H1 (cell line): ENCODE results near the gene SLC22A23. TPM values are rescaled to one million over a fixed set of nuclear protein-coding genes. Genes with fewer than 3 reads are reported as not detected.
A peak's percentile ranks its signal among the peaks of the same experiment; 100 is the strongest.

Source experiments
- CTCF ChIA-PET: fragments of 300-600 bp; sonication (Branson Sonifier 250); formaldehyde crosslinking; loops from one replicate; lab custom pipeline; 2021; ENCODE audit not compliant: partially characterized antibody; lab: Charles Lee
- POLR2A ChIA-PET: fragments of 300-600 bp; sonication (Branson Sonifier 250); formaldehyde crosslinking; loops from one replicate; lab custom pipeline; 2021; ENCODE audit warnings: inconsistent platforms; ENCODE audit not compliant: partially characterized antibody; lab: Charles Lee
- DNase-seq, 2 experiments: peaks; one replicate each; pipeline versions ENCODE4 v3.0.0 to v3.0.0-alpha.2; 2010 to 2022; ENCODE audit warnings: low spot score in 2 of 2, low read depth in 1 of 2, mixed read lengths in 1 of 2
- FAIRE-seq: peaks from 2 replicates; lab custom pipeline; 2011; peaks lifted over from hg19 to GRCh38; lab: Jason Lieb, UNC
- H2AFZ ChIP-seq: 2 replicates; pipeline ENCODE4 v1.8.1; 2012; ENCODE audit warnings: low read length, inconsistent platforms
- H2AK5ac ChIP-seq: 2 replicates; pipeline ENCODE4 v1.6.1; 2013; ENCODE audit warnings: low read depth, low read length
- H2BK120ac ChIP-seq: replicated peaks from 2 replicates; pipeline ENCODE3; 2013; ENCODE audit warnings: low read depth, low read length, inconsistent platforms
- H2BK12ac ChIP-seq: 2 replicates; pipeline ENCODE4 v1.6.1; 2013; ENCODE audit warnings: low read depth, low read length
- H2BK15ac ChIP-seq: 2 replicates; pipeline ENCODE4 v1.6.1; 2013; ENCODE audit warnings: low read length
- H2BK20ac ChIP-seq: 2 replicates; pipeline ENCODE4 v1.6.1; 2013; ENCODE audit warnings: low read length
- H2BK5ac ChIP-seq: 2 replicates; pipeline ENCODE4 v1.6.1; 2013; ENCODE audit warnings: low read depth, low read length
- H3K14ac ChIP-seq: 2 replicates; pipeline ENCODE4 v1.6.1; 2013; ENCODE audit warnings: inconsistent platforms; ENCODE audit not compliant: insufficient read length
- H3K18ac ChIP-seq: 2 replicates; pipeline ENCODE4 v1.6.1; 2013; ENCODE audit warnings: low read length; ENCODE audit errors: extremely low read depth
- H3K23ac ChIP-seq: 2 replicates; pipeline ENCODE4 v1.6.1; 2013; ENCODE audit warnings: inconsistent platforms; ENCODE audit not compliant: insufficient read length
- H3K23me2 ChIP-seq: 2 replicates; pipeline ENCODE4 v1.6.1; 2013; ENCODE audit warnings: low read depth, low read length
- H3K27ac ChIP-seq: 2 replicates; pipeline ENCODE4 v1.6.1; 2011; ENCODE audit warnings: low read depth, low read length, inconsistent platforms
- H3K27me3 ChIP-seq, 4 experiments: replicated peaks in 1 of 4; 1 replicate in 1 of 4; 2 replicates in 3 of 4; pipeline versions ENCODE4 v1.6.1 to v1.8.1; 2011 to 2013; ENCODE audit warnings: low read length in 3 of 4, mild to moderate bottlenecking in 3 of 4, inconsistent platforms in 2 of 4, mixed read lengths in 2 of 4, moderate library complexity in 1 of 4; ENCODE audit not compliant: control insufficient read depth in 3 of 4, insufficient read depth in 3 of 4; ENCODE audit errors: extremely low read depth in 1 of 4
- H3K36me3 ChIP-seq, 4 experiments: 2 replicates each; pipeline versions ENCODE4 v1.6.1 to v1.8.1; 2011 to 2013; ENCODE audit warnings: mild to moderate bottlenecking in 4 of 4, low read length in 3 of 4, moderate library complexity in 2 of 4, control low read depth in 1 of 4, inconsistent platforms in 1 of 4; ENCODE audit not compliant: insufficient read depth in 4 of 4, control insufficient read depth in 2 of 4
- H3K4ac ChIP-seq: replicated peaks from 2 replicates; pipeline ENCODE3; 2013; ENCODE audit warnings: low read length, low read depth, mixed read lengths, inconsistent platforms; ENCODE audit not compliant: insufficient read length
- H3K4me1 ChIP-seq, 4 experiments: replicated peaks in 1 of 4; 1 replicate in 1 of 4; 2 replicates in 3 of 4; pipeline versions ENCODE4 v1.6.1 to v1.8.1; 2011 to 2013; ENCODE audit warnings: low read length in 3 of 4, inconsistent platforms in 2 of 4, mixed read lengths in 1 of 4; ENCODE audit not compliant: insufficient read depth in 4 of 4, control insufficient read depth in 3 of 4
- H3K4me2 ChIP-seq, 2 experiments: 2 replicates each; pipeline versions ENCODE4 v1.6.1 to v1.8.1; 2011 to 2013; ENCODE audit warnings: low read depth in 2 of 2, low read length in 2 of 2, control low read depth in 1 of 2, inconsistent platforms in 1 of 2, mild to moderate bottlenecking in 1 of 2; ENCODE audit not compliant: insufficient read depth in 1 of 2
- H3K4me3 ChIP-seq, 4 experiments: fragments of 200-600, 300-600 bp in 1 of 4; sonication (generic), shearing (Covaris generic), sonication (Bioruptor Twin) in 1 of 4; 2 replicates each; pipeline versions ENCODE4 v1.5.1 to v1.8.1; 2011 to 2016; ENCODE audit warnings: low read length in 4 of 4, low read depth in 3 of 4, control low read depth in 2 of 4, inconsistent platforms in 2 of 4, mild to moderate bottlenecking in 2 of 4, mixed read lengths in 1 of 4, moderate library complexity in 1 of 4; ENCODE audit not compliant: insufficient read depth in 2 of 4; ENCODE audit errors: extremely low read depth in 1 of 4
- H3K56ac ChIP-seq: replicated peaks from 2 replicates; pipeline ENCODE3; 2013; ENCODE audit warnings: low read depth, mild to moderate bottlenecking, mixed read lengths, low read length, inconsistent platforms; ENCODE audit not compliant: insufficient read length
- H3K79me1 ChIP-seq: 2 replicates; pipeline ENCODE4 v1.6.1; 2013; ENCODE audit warnings: low read depth, low read length, control low read depth
- H3K79me2 ChIP-seq, 2 experiments: 2 replicates each; pipeline versions ENCODE4 v1.6.1 to v1.8.1; 2012 to 2013; ENCODE audit warnings: low read length in 2 of 2, mild to moderate bottlenecking in 2 of 2, inconsistent platforms in 1 of 2; ENCODE audit not compliant: insufficient read depth in 2 of 2, control insufficient read depth in 1 of 2
- H3K9ac ChIP-seq, 4 experiments: replicated peaks in 1 of 4; 1 replicate in 1 of 4; 2 replicates in 3 of 4; pipeline versions ENCODE4 v1.6.1 to v1.8.1; 2011 to 2013; ENCODE audit warnings: low read depth in 3 of 4, low read length in 3 of 4, control low read depth in 2 of 4, mild to moderate bottlenecking in 2 of 4, moderate library complexity in 2 of 4, inconsistent platforms in 1 of 4; ENCODE audit errors: extremely low read depth in 1 of 4
- H3K9me3 ChIP-seq, 2 experiments: 2 replicates each; pipeline versions ENCODE4 v1.6.1 to v1.8.1; 2012 to 2013; ENCODE audit warnings: mild to moderate bottlenecking in 2 of 2, moderate library complexity in 2 of 2, control low read depth in 1 of 2, inconsistent platforms in 1 of 2, low read depth in 1 of 2, low read length in 1 of 2, mixed read lengths in 1 of 2; ENCODE audit not compliant: insufficient read depth in 2 of 2
- H4K20me1 ChIP-seq, 2 experiments: replicated peaks in 1 of 2; 2 replicates each; pipeline versions ENCODE3 to v1.8.1; 2011 to 2013; ENCODE audit warnings: inconsistent platforms in 2 of 2, low read length in 2 of 2, mild to moderate bottlenecking in 1 of 2; ENCODE audit not compliant: insufficient read depth in 2 of 2, control insufficient read depth in 1 of 2
- H4K5ac ChIP-seq: 2 replicates; pipeline ENCODE4 v1.6.1; 2013; ENCODE audit warnings: low read length, low read depth, mixed read lengths, inconsistent platforms; ENCODE audit not compliant: insufficient read length
- H4K8ac ChIP-seq: 2 replicates; pipeline ENCODE4 v1.8.0; 2013; ENCODE audit warnings: mild to moderate bottlenecking, moderate library complexity, low read length, inconsistent platforms; ENCODE audit not compliant: insufficient read depth; ENCODE audit errors: extremely low read depth
- H4K91ac ChIP-seq: replicated peaks from 2 replicates; pipeline ENCODE3; 2013; ENCODE audit warnings: low read length, mixed read lengths, inconsistent platforms; ENCODE audit not compliant: insufficient read length
- ASH2L ChIP-seq: fragments of 200-600, 300-600 bp; sonication (generic); IDR thresholded peaks from one replicate; pipeline ENCODE4 v1.7.1; 2017; ENCODE audit warnings: low read length
- EGR1 ChIP-seq: IDR thresholded peaks from 2 replicates; pipeline ENCODE4 v1.6.1; 2011; ENCODE audit warnings: low read depth, low read length, borderline replicate concordance
- JUN ChIP-seq: IDR thresholded peaks from 2 replicates; pipeline ENCODE4 v1.6.1; 2011; ENCODE audit warnings: low read depth, mild to moderate bottlenecking, improper control_type of control experiment, low read length
- KDM4A ChIP-seq: IDR thresholded peaks from one replicate; pipeline ENCODE4 v1.7.1; 2012; ENCODE audit warnings: low read depth, mild to moderate bottlenecking, moderate library complexity, low read length, inconsistent platforms; ENCODE audit not compliant: severe bottlenecking
- POU5F1 ChIP-seq: IDR thresholded peaks from 2 replicates; pipeline ENCODE4 v1.6.1; 2011; ENCODE audit warnings: low read depth, mild to moderate bottlenecking, low read length, moderate library complexity
- SRF ChIP-seq: IDR thresholded peaks from 2 replicates; pipeline ENCODE4 v1.6.1; 2011; ENCODE audit warnings: mild to moderate bottlenecking, low read depth, low read length, moderate library complexity
- TAF1 ChIP-seq: IDR thresholded peaks from 2 replicates; pipeline ENCODE4 v1.6.1; 2011; ENCODE audit warnings: mild to moderate bottlenecking, low read depth, low read length
- TEAD4 ChIP-seq: IDR thresholded peaks from 2 replicates; pipeline ENCODE4 v1.6.1; 2012; ENCODE audit warnings: low read depth, low read length, inconsistent platforms, mixed read lengths
- WGBS, 2 experiments: shearing (Covaris generic) in 1 of 2; methylation state at CpG; one replicate each; pipeline versions ENCODE4 v1.1.6 to v1.1.7; 2013 to 2015; ENCODE audit warnings: low lambda C conversion rate in 2 of 2, mixed read lengths in 2 of 2, inconsistent platforms in 1 of 2, low coverage in 1 of 2, missing lambda C conversion rate in 1 of 2; ENCODE audit not compliant: insufficient replicate concordance in 2 of 2, insufficient coverage in 1 of 2, insufficient read length in 1 of 2; ENCODE audit errors: extremely low coverage in 1 of 2, missing lambda C conversion rate in 1 of 2; 5-methylcytosine and 5-hydroxymethylcytosine counted together
- polyA plus RNA-seq, 7 experiments: library from polyadenylated mRNA; depleted of rRNA in 3 of 7; stranded (reverse) in 5 of 7; unstranded in 2 of 7; fragments of >200 nt in 5 of 7; fragments of 200-250 nt in 2 of 7; gene quantifications; 1 replicate in 5 of 7; 2 replicates in 1 of 7; 4 replicates in 1 of 7; pipeline versions ENCODE4 v1.2.1 to v1.2.3, GENCODE V29; 2011 to 2013; ENCODE audit warnings: missing spikeins in 2 of 7, mixed read lengths in 2 of 7
- total RNA-seq: library from RNA; stranded (reverse); fragmentation: NEBNext Ultra II Directional; extraction: Animal tissue kit (Norgen Biotek cat#: 25700); gene quantifications from 2 replicates; pipeline ENCODE4 v1.2.1, GENCODE V29; 2021
- TF ChIP-seq, protein P1 (sequence below), 3 experiments: IDR thresholded peaks; 1 replicate in 2 of 3; 2 replicates in 1 of 3; pipeline versions ENCODE4 v1.5.1 to v1.6.1; 2011; ENCODE audit warnings: low read length in 3 of 3, mild to moderate bottlenecking in 3 of 3, inconsistent platforms in 2 of 3, low read depth in 1 of 3, moderate library complexity in 1 of 3; ENCODE audit not compliant: insufficient read depth in 1 of 3; ENCODE audit errors: control extremely low read depth in 1 of 3
- TF ChIP-seq, protein P2 (sequence below): IDR thresholded peaks from 2 replicates; pipeline ENCODE4 v1.6.1; 2012; ENCODE audit warnings: low read length, inconsistent platforms

SLC22A23 gene
- total and polyA plus RNA-seq, 2 of the 8 experiments (the other 6 are each of a cell fraction or from before 2014, with no cell fraction given), result 9.9 to 38.4 TPM

DNA sequence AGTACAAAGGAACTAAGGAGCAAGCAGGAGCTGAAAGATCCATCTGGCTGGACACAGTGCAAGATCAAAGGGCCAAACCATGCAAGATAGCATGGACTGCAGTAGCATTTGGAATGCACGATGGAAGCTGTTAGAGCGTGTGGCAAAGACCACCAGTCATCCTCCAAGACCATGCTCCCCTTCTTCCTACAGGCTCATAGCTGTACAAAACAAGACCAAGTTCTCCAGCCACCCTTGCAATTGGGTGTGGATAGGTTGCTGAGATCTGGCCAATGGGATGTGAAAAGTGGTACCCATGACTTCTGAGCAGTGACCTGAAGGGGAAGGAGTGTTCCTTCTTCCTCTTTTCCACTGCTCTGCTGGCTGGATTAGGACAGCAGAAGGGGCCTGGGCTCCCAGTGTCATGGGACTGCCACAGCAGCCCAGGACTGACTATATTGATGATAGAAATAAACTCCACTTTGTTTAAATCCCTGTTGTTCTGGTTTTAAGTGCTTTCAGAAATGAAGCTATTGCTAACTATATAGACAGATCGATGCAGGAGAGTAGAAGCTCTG lies 64.9 kb downstream of the SLC22A23 start:
- H4K20me1 ChIP-seq, result peaks cover 0 to 3% of the 10 kb centered on the region in 2 experiments
- peaks cover 0 to 1% of the 10 kb centered on the region in 2 experiments; a peak in 2 of 4 replicates for H3K79me2 ChIP-seq
- no peaks in the 10 kb centered on the region for H3K36me3 ChIP-seq
- H3K14ac ChIP-seq, result no peak overlapping the region
- H3K56ac ChIP-seq, result no peak overlapping the region
- CTCF ChIA-PET, result interaction anchor here (1.3 kb wide), 1 partner anchor 52 kb away, joined by 4 read pairs; no protein-coding TSS in a partner anchor
- H3K18ac ChIP-seq, result no peak overlapping the region
- H3K27ac ChIP-seq, result no peak overlapping the region
- no peak overlapping the region for H4K8ac ChIP-seq
- H3K9ac ChIP-seq, result no peak overlapping the region
- H4K91ac ChIP-seq, result no peak overlapping the region
- H3K27me3 ChIP-seq, result no peaks in the 10 kb centered on the region
- no peak for DNase-seq
- FAIRE-seq, result no peak
- H3K9me3 ChIP-seq, result no peaks in the 10 kb centered on the region
- H2AK5ac ChIP-seq, result no peak overlapping the region
- no peaks in the 10 kb centered on the region for H3K4me1 ChIP-seq
- no peak overlapping the region for H3K4me3 ChIP-seq
- POLR2A ChIA-PET, result no interaction called here
- no peak overlapping the region for H2BK12ac ChIP-seq
- H3K4me2 ChIP-seq, result no peak overlapping the region
- no peak overlapping the region for H3K4ac ChIP-seq
- no peak overlapping the region for H2AFZ ChIP-seq
- no peak overlapping the region for H4K5ac ChIP-seq
- H3K23me2 ChIP-seq, result no peaks in the 10 kb centered on the region
- no peak overlapping the region for H3K23ac ChIP-seq
- H2BK15ac ChIP-seq, result peak overlapping the region; percentile 36; the same call in 1 of the 2 replicates
- peaks cover 5% of the 10 kb centered on the region; the same call in 1 of the 2 replicates for H3K79me1 ChIP-seq
- no peak overlapping the region for H2BK20ac ChIP-seq
- 80% methylated on average over 3 of the region's 3 CpGs; no CpG with 5 or more reads in 1 of the 2 experiments for WGBS, 2 experiments
- H2BK5ac ChIP-seq, result no peak overlapping the region
- H2BK120ac ChIP-seq, result no peak overlapping the region
- no peak for TF ChIP-seq TAF1
- TF ChIP-seq JUN, result no peak
- no peak for TF ChIP-seq TEAD4
- TF ChIP-seq, protein P1, sequence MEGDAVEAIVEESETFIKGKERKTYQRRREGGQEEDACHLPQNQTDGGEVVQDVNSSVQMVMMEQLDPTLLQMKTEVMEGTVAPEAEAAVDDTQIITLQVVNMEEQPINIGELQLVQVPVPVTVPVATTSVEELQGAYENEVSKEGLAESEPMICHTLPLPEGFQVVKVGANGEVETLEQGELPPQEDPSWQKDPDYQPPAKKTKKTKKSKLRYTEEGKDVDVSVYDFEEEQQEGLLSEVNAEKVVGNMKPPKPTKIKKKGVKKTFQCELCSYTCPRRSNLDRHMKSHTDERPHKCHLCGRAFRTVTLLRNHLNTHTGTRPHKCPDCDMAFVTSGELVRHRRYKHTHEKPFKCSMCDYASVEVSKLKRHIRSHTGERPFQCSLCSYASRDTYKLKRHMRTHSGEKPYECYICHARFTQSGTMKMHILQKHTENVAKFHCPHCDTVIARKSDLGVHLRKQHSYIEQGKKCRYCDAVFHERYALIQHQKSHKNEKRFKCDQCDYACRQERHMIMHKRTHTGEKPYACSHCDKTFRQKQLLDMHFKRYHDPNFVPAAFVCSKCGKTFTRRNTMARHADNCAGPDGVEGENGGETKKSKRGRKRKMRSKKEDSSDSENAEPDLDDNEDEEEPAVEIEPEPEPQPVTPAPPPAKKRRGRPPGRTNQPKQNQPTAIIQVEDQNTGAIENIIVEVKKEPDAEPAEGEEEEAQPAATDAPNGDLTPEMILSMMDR (IDR thresholded peaks at IDR 0.05; ENCODE audit: control extremely low read depth in 1 of 3, insufficient read depth in 1 of 3, low read depth in 1 of 3, low read length in 3 of 3), result no peak
- no peak for TF ChIP-seq SRF
- TF ChIP-seq POU5F1, result no peak
- TF ChIP-seq KDM4A, result no peak
- TF ChIP-seq, protein P2, sequence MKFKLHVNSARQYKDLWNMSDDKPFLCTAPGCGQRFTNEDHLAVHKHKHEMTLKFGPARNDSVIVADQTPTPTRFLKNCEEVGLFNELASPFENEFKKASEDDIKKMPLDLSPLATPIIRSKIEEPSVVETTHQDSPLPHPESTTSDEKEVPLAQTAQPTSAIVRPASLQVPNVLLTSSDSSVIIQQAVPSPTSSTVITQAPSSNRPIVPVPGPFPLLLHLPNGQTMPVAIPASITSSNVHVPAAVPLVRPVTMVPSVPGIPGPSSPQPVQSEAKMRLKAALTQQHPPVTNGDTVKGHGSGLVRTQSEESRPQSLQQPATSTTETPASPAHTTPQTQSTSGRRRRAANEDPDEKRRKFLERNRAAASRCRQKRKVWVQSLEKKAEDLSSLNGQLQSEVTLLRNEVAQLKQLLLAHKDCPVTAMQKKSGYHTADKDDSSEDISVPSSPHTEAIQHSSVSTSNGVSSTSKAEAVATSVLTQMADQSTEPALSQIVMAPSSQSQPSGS, result no peak
- no peak for TF ChIP-seq ASH2L
- TF ChIP-seq EGR1, result no peak
